ENCODE measurements around the gene TNFRSF13B.
"Not testable (repeated sequence)": the region's sequence is repeated elsewhere in the genome, so short reads cannot be mapped to it uniquely, and the experiment has no call there.

TNFRSF13B gene
- total RNA-seq: 0 reads per million in 3 experiments

- DNase-seq: no peak
Observed at GRCh38 chr17:16971458-16972338, at the start of gene TNFRSF13B. TSS of gene TNFRSF13B (minus strand) at chr17:16972118. CDS start at chr17:16972075, 43 bp downstream.

- no peak for DNase-seq
Observed at GRCh38 chr17:17021194-17021863, 49.4 kb upstream of the TNFRSF13B start.

GRCh38 chr17:17020821-17021193 is 48.9 kb upstream of the TNFRSF13B start:
- no peak for DNase-seq

GRCh38 chr17:17019891-17020456 is 48.1 kb upstream of the TNFRSF13B start:
- no peak for DNase-seq

GRCh38 chr17:17019430-17019762 is 47.5 kb upstream of the TNFRSF13B start:
- no peak for DNase-seq

GRCh38 chr17:17018612-17019429 is 46.9 kb upstream of the TNFRSF13B start:
- DNase-seq: no peak

GRCh38 chr17:17018021-17018441 is 46.1 kb upstream of the TNFRSF13B start:
- DNase-seq: no peak

GRCh38 chr17:17017343-17018014 is 45.6 kb upstream of the TNFRSF13B start:
- no peak for DNase-seq

- peak; percentile 44 for DNase-seq
Observed at GRCh38 chr17:17016199-17017197, 44.6 kb upstream of the TNFRSF13B start.

- no peak for DNase-seq
Observed at GRCh38 chr17:17015230-17015629, 43.3 kb upstream of the TNFRSF13B start.

GRCh38 chr17:17014748-17015124 is 42.8 kb upstream of the TNFRSF13B start:
- not testable (repeated sequence) for DNase-seq

- not testable (repeated sequence) for DNase-seq
Observed at GRCh38 chr17:17013828-17014747, 42.2 kb upstream of the TNFRSF13B start.

- not testable (repeated sequence) for DNase-seq
Observed at GRCh38 chr17:17011043-17011907, 39.4 kb upstream of the TNFRSF13B start.

GRCh38 chr17:17010545-17011034 is 38.7 kb upstream of the TNFRSF13B start:
- DNase-seq: not testable (repeated sequence)

GRCh38 chr17:17009972-17010371 is 38.1 kb upstream of the TNFRSF13B start:
- not testable (repeated sequence) for DNase-seq

GRCh38 chr17:17008621-17009397 is 36.9 kb upstream of the TNFRSF13B start:
- DNase-seq: not testable (repeated sequence)

GRCh38 chr17:17007891-17008290 is 36.0 kb upstream of the TNFRSF13B start:
- not testable (repeated sequence) for DNase-seq
